GM12878 (cell line): ENCODE data around the gene ZNF212. TPM values are rescaled to one million over a fixed set of nuclear protein-coding genes. Genes with fewer than 3 reads are reported as not detected.

Source experiments
- ATAC-seq: fragments of 200-7000 bp; cut with Tn5 transposase; 3 replicates; pipeline ENCODE4 v1.9.1; 2020; ENCODE audit warnings: mild to moderate bottlenecking, moderate library complexity
- BruUV-seq: library from RNA; stranded (reverse); fragments of 400-500 nt; replicated peaks from 2 replicates; lab custom pipeline; 2021; lab: Mats Ljungman, UMichigan
- CTCF ChIA-PET: fragments of 300-600 bp; sonication (Branson Sonifier 250); formaldehyde crosslinking; extraction: SDS; loops from one replicate; lab custom pipeline; 2021; ENCODE audit warnings: inconsistent platforms; lab: Yijun Ruan, JAX
- POLR2A ChIA-PET: fragments of 350-600 bp; formaldehyde crosslinking; extraction: SDS; loops from one replicate; lab custom pipeline; 2021; ENCODE audit warnings: inconsistent platforms; lab: Charles Lee
- RAD21 ChIA-PET: fragments of 300-600 bp; sonication (Branson Sonifier 250); formaldehyde crosslinking; loops from one replicate; lab custom pipeline; 2023; ENCODE audit warnings: antibody characterized with exemption; ENCODE audit not compliant: unreplicated experiment; lab: Charles Lee
- SMC1A ChIA-PET: fragments of 300-600 bp; sonication (Branson Sonifier 250); formaldehyde crosslinking; loops from one replicate; lab custom pipeline; 2023; ENCODE audit not compliant: unreplicated experiment, uncharacterized antibody; lab: Charles Lee
- DNase-seq: peaks from one replicate; pipeline ENCODE4 v3.0.0-alpha.2; 2011; ENCODE audit warnings: low read depth, low spot score
- FAIRE-seq: peaks from 3 replicates; lab custom pipeline; 2011; peaks lifted over from hg19 to GRCh38; lab: Jason Lieb, UNC
- H2AFZ ChIP-seq: 2 replicates; pipeline ENCODE4 v1.6.0; 2011; ENCODE audit warnings: low read depth, low read length, control low read depth; ENCODE audit not compliant: control insufficient read depth
- H3K27ac ChIP-seq: 2 replicates; pipeline ENCODE4 v1.5.1; 2011; ENCODE audit warnings: control low read depth; ENCODE audit not compliant: control insufficient read depth, insufficient read depth
- H3K27me3 ChIP-seq, 2 experiments: replicated peaks in 1 of 2; 2 replicates each; pipeline versions ENCODE4 v1.6.0 to v1.6.1; 2011; ENCODE audit warnings: low read length in 1 of 2; ENCODE audit not compliant: control insufficient read depth in 2 of 2, insufficient read depth in 2 of 2
- H3K36me3 ChIP-seq, 2 experiments: 2 replicates each; pipeline ENCODE4 v1.5.1; 2011; ENCODE audit warnings: low read length in 1 of 2; ENCODE audit not compliant: control insufficient read depth in 2 of 2, insufficient read depth in 2 of 2
- H3K4me1 ChIP-seq: 2 replicates; pipeline ENCODE4 v1.6.1; 2011; ENCODE audit warnings: mild to moderate bottlenecking, low read length, moderate library complexity, mixed read lengths; ENCODE audit not compliant: control insufficient read depth, insufficient read depth
- H3K4me2 ChIP-seq: 2 replicates; pipeline ENCODE4 v1.6.0; 2011; ENCODE audit warnings: control low read depth; ENCODE audit not compliant: control insufficient read depth, insufficient read depth
- H3K4me3 ChIP-seq: fragments of 200-600 bp; sonication (generic); 2 replicates; pipeline ENCODE4 v1.5.1; 2016
- H3K79me2 ChIP-seq: 2 replicates; pipeline ENCODE4 v1.6.0; 2011; ENCODE audit warnings: low read length; ENCODE audit not compliant: control insufficient read depth, insufficient read depth
- H3K9ac ChIP-seq: 2 replicates; pipeline ENCODE4 v1.8.0; 2011; ENCODE audit warnings: low read length, control low read depth, mixed read lengths; ENCODE audit not compliant: control insufficient read depth, insufficient read depth
- H3K9me3 ChIP-seq: replicated peaks from 3 replicates; pipeline ENCODE4 v1.5.1; 2011; ENCODE audit warnings: mild to moderate bottlenecking, low read length; ENCODE audit not compliant: control insufficient read depth, insufficient read depth
- H4K20me1 ChIP-seq: 2 replicates; pipeline ENCODE4 v1.6.0; 2011; ENCODE audit not compliant: control insufficient read depth, insufficient read depth
- BCL11A ChIP-seq: IDR thresholded peaks from 2 replicates; pipeline ENCODE4 v1.6.1; 2011; ENCODE audit warnings: low read depth, low read length
- BRCA1 ChIP-seq: IDR thresholded peaks from 2 replicates; pipeline ENCODE4 v1.6.1; 2011; ENCODE audit warnings: low read depth, low read length, improper control_type of control experiment
- EZH2 ChIP-seq: IDR thresholded peaks from 2 replicates; pipeline ENCODE4 v1.6.1; 2012; ENCODE audit warnings: low read depth, mild to moderate bottlenecking, control low read depth, inconsistent platforms, low read length, borderline replicate concordance; ENCODE audit not compliant: control insufficient read depth
- MYB ChIP-seq: fragments of 150-350 bp; IDR thresholded peaks from 2 replicates; pipeline ENCODE4 v1.6.1; 2014; ENCODE audit warnings: mild to moderate bottlenecking, low read depth, low read length, borderline replicate concordance
- NKRF ChIP-seq: fragments of 450-650 bp; conservative IDR thresholded peaks from 2 replicates; pipeline ENCODE4 v1.6.1; 2017; ENCODE audit warnings: mild to moderate bottlenecking, moderate library complexity
- YY1 ChIP-seq: IDR thresholded peaks from 2 replicates; pipeline ENCODE4 v1.6.1; 2011; ENCODE audit warnings: low read depth, mild to moderate bottlenecking, low read length
- ZNF592 ChIP-seq: fragments of 450-650 bp; IDR thresholded peaks from 2 replicates; pipeline ENCODE4 v1.6.1; 2017; ENCODE audit warnings: mild to moderate bottlenecking, moderate library complexity
- WGBS: methylation state at CpG from one replicate; pipeline ENCODE4 v1.1.6; 2016; ENCODE audit warnings: low lambda C conversion rate; ENCODE audit not compliant: insufficient replicate concordance, insufficient coverage; ENCODE audit errors: missing lambda C conversion rate; 5-methylcytosine and 5-hydroxymethylcytosine counted together
- in situ Hi-C: fragments of 300-500 bp; cut with MboI; formaldehyde crosslinking; loops from 9 replicates; pipeline ENCODE4 v1.14.3; 2018; ENCODE audit warnings: mixed read lengths
- intact Hi-C: fragments of 100-400 bp; cut with micrococcal nuclease; formaldehyde crosslinking; loops from one replicate; pipeline ENCODE4 v1.14.2; 2022; ENCODE audit not compliant: unreplicated experiment
- polyA plus RNA-seq, 11 experiments: library from polyadenylated mRNA; depleted of rRNA in 4 of 11; unstranded in 6 of 11; stranded (reverse) in 5 of 11; fragments of >200 nt; fragmentation: Nextera tagmentation in 4 of 11; fragmentation: Illumina TruSeq in 1 of 11; extraction: Ambion mirVana in 4 of 11; extraction: Trizol in 1 of 11; gene quantifications; 1 replicate in 1 of 11; 2 replicates in 10 of 11; pipeline versions ENCODE4 v1.2.1 to v1.2.3, GENCODE V29; 2011 to 2016; ENCODE audit warnings: inconsistent platforms in 2 of 11, missing spikeins in 2 of 11, low read depth in 1 of 11
- total RNA-seq, 4 experiments: library from RNA; depleted of rRNA in 3 of 4; stranded (reverse); fragments of >200 nt in 3 of 4; fragmentation: Illumina TruSeq in 1 of 4; extraction: Trizol in 1 of 4; gene quantifications; 2 replicates each; pipeline versions ENCODE4 v1.2.1 to v1.2.3, GENCODE V29; 2013 to 2021

ZNF212 gene
- total and polyA plus RNA-seq, 10 of the 15 experiments (the other 5 are each of a cell fraction or from before 2014, with no cell fraction given): 1.2 to 11.6 (median 5.4) TPM

- 0 out of 2 replicates have a peak, but pooled peaks cover 3% of the 10 kb centered on the region for H3K4me1 ChIP-seq
- peak; percentile 38 for FAIRE-seq
- no peak overlapping the region for H2AFZ ChIP-seq
- CTCF ChIA-PET: interaction anchor here (0.8 to 2.7 kb wide), 5 partner anchors 15 to 132 kb away, joined by 3 to 9 read pairs (median 4); partner anchors contain the start of genes ZNF398 and ZNF783
- ATAC-seq: no peak
- peaks cover 8 to 14% of the 10 kb centered on the region in 2 experiments for H3K36me3 ChIP-seq
- H3K4me3 ChIP-seq: no peak overlapping the region
- POLR2A ChIA-PET: interaction anchor here (0.7 to 4.3 kb wide), 2 partner anchors 25 to 51 kb away, joined by 3 to 20 read pairs; partner anchors contain the start of gene ZNF398
- no peak overlapping the region for H3K4me2 ChIP-seq
- TF ChIP-seq YY1 (no peak), BCL11A (no peak), ZNF592 (no peak), MYB (no peak), NKRF (no peak), EZH2 (no peak), BRCA1 (no peak)
- no TSS peak for BruUV-seq
- RAD21 ChIA-PET: interaction anchor here (0.6 kb wide), 1 partner anchor 70 kb away, joined by 3 read pairs; no protein-coding TSS in a partner anchor
- in situ Hi-C loops: no loop called here
- no peaks in the 10 kb centered on the region for H3K27me3 ChIP-seq
- no peak for DNase-seq
- WGBS: 74% methylated on average over 4 of the region's 4 CpGs
- no peak overlapping the region for H3K9ac ChIP-seq
- H3K79me2 ChIP-seq: peaks cover 34% of the 10 kb centered on the region
- H3K27ac ChIP-seq: no peak overlapping the region
- H4K20me1 ChIP-seq: no peaks in the 10 kb centered on the region
- intact Hi-C loops: loop anchor here (5.0 kb wide), 1 partner anchor 40 kb away; the partner anchor contains the start of gene ZNF212
- SMC1A ChIA-PET: interaction anchor here (1.0 kb wide), 1 partner anchor 34 kb away, joined by 3 read pairs; no protein-coding TSS in a partner anchor
- H3K9me3 ChIP-seq: no peaks in the 10 kb centered on the region
Measured at GRCh38 chr7:149197675-149198074, 41.8 kb upstream of the ZNF212 start.
